ENCODE measurements around the gene KIAA0513.

The KIAA0513 gene

DNA sequence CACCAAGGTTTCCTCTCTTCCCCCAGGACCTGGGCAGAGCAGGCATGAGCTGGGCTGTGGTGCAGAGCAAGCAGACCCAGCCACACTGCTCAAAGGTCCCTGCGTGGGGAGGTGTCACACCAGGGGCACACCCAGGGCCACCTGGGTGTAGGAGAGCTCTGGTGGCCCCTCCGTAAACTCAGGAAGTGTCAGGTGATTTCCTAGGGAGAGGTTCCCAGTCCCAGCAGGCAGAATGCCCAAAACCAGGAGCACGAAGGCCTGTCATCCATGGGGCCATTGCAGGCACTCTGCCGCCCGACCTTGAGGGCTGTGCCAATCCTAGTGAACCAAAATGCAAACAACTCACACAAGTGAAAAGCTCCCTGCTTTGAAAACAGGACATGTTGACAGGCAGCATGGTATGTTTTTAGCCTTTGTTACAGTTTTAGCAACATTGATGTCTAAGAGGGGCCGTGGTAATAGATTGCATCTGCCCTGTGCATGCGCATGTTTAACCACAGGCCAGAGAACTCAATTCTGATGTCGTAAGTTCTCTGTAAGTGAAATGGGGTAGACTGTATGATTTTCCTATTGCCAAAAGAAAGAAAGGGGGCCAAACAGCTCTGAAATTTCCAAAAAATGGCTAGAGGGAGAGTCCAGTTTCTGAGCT lies 63.4 kb downstream of the KIAA0513 start:
- no peak for DNase-seq (ENCODE audit: low read depth)

DNA sequence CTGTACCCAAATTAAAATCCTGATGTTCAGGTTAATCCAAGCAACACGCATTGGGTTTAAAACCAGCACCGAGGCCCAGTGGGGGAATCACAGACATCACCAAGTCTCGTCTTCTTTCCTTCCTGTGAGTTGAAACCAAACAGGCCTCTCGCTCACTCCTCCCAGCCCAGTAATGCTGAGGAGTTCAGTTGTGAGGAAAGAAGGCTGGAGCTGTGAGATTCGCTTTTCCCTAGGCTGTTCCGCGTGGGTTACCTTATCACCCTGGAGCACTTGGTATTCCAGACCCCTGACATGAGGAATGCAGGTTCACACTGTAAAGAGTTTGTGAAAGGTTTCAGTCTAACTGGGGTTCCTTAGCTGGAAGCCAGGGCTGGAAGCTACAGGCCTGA lies 63.9 kb downstream of the KIAA0513 start:
- DNase-seq (ENCODE audit: low read depth) = no peak

DNA sequence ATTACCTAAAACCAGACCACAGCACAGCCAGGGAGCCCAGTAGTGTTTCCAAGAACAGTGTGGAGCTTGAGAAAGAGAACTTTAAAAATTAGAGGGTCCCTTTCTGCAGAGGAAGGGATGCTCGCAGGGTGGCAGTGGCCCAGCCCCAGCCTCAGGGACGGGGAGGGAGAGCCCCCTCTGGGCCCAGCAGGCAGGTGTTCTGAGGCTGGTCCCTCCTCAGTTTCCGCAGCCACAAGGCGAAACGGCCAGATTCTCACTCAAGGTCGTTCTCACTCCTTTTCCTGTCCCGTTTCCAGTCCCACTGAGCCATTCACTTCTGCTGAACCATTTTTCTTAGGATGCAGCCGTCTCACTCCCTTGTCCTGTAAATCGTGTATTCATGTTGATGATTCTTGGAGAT lies 64.7 kb downstream of the KIAA0513 start:
- no peak for DNase-seq (ENCODE audit: low read depth)

DNA sequence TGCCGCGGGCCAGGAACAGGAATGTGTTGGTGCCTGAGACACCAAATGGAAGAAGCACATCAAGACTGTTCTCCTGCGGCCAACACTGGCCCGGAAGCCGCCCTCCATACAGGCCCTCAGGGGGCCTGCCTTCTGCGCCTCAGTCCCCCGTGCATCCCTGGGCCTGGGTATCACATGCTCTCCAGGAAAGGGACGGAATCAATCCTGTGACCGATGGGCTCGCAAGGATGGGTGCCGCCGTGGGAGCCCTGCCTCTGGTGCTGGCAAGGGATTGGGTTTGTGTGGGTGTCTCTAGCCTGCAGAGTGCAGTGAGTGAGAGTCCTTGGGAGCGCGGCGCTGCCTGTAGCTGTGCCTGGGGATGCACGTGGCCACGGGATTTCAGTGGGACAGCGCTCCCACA lies 65.3 kb downstream of the KIAA0513 start:
- DNase-seq (ENCODE audit: low read depth) = no peak

DNA sequence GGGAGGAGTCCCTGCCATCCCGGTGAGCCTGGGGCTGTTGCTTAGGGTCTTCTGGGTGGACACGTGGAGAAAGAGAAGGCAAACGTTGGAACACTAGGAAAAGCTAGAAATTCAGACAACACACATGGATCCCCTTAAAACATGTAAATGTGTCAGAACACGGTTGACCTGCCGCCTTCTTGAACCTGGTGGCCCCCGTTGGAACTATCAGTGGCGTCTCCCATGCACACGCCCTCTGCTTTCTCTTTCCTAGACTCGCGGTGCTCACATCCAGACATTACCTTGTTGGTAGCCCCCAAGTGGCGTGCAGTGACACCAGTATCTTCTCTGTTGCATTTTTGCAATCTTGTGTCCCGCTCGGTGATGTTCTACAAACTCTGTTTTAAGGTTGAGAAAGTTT lies 66.1 kb downstream of the KIAA0513 start:
- no peak for DNase-seq (ENCODE audit: low read depth)

DNA sequence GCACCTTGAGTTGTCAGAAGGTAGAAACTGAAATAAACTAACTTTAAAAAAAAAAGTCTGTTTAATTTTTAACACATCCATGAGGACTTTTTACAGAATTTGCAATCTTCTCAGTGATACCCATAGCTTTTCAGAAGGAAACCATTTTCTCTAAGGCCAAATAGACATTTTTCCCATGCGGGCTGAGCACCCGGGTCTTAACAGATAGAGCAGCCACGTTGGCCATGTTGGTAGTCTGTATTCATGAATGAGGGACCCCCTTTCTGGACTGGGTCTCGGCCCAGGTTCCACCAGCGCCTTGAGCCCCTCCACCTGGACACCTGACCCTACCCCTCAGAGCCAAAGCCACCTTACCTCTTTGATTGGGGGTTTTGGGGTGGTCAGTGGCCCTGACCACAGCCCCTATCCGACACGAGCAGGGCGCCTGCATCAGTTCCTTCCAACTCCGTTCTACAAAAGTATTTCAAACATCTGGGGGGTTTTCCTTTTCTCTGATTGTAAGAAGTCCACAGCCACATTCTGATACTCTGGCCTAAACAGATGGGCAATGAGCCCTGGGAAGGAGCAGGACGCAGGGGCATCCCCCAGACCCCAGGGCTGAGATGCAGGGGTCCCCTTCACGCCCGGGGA lies 66.7 kb downstream of the KIAA0513 start:
- no peak for DNase-seq (ENCODE audit: low read depth)

DNA sequence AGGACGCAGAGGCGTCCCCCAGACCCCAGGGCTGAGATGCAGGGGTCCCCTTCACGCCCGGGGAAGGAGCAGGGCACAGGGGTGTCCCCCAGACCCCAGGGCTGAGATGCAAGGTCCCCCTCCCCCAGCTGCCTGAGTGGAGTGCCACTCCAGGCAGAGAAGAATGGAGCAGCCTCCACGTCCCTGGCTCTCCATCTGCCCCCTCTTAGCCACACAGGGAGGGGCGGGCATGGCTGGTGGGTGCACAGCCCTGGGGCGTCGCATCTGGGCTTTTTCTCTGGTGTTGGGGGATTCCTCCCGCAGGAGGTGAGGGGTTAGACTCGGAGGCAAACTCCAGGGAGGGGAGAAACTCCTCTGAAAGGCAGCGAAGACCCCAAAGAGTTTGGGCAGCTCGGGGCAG lies 67.2 kb downstream of the KIAA0513 start:
- no peak for DNase-seq (ENCODE audit: low read depth)

DNA sequence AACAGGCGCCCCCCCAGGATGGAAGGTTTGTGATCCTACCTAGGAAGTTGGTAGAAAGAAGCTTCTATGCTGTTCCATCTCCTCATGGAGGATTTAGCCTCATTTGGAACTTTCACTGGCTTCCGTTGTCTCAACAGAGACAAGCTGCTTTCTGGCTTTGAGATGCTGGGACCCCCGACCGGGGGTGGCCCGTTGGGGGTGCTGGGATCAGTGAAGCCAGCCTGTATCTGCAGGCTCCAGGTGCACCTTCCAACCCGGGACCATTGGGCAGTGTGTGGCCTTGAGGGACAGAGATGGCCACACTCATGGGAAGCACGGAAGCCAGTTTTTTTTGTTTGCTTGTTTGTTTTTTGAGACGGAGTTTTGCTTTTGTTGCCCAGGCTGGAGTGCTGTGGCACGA lies 69.3 kb downstream of the KIAA0513 start:
- DNase-seq (ENCODE audit: low read depth) = no peak

DNA sequence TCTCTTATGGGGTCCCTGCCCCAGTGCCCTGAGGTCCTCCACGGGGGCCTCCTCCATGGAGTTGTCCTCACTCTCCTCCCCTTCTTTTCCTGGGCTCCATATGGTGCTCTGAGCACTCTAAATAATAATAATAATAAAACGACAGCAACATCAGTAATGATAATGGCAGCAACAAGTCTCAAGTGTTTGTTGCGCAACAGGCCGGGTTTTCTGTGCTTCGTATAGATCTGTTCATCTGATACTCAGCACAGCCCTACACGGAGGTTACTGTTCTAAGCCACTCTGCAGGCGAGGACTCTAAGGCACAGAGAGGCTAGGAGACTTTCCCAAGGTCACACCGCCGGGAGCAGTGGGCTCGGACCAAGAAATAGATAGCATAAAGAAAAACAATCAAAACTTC lies 71.0 kb downstream of the KIAA0513 start:
- no peak for DNase-seq (ENCODE audit: low read depth)

DNA sequence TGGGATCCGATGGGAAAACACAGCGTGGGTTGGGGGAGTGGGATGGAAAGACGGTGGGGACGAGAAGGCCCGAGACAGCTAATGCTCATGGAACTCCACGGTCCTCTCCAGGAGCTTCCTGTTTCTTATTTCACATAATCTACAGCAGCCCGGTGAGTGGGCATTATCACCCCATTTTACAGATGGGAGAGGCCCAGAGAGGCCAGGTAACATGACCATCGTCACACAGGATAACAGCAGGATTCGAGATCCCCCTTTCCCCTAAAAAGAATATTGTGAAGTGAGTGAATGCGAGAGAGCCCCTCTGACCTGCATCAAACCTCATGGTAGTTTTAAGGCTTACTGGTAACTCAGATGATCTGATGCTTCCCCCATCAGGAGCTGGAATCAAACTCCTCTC lies 72.7 kb downstream of the KIAA0513 start:
- no peak for DNase-seq (ENCODE audit: low read depth)

DNA sequence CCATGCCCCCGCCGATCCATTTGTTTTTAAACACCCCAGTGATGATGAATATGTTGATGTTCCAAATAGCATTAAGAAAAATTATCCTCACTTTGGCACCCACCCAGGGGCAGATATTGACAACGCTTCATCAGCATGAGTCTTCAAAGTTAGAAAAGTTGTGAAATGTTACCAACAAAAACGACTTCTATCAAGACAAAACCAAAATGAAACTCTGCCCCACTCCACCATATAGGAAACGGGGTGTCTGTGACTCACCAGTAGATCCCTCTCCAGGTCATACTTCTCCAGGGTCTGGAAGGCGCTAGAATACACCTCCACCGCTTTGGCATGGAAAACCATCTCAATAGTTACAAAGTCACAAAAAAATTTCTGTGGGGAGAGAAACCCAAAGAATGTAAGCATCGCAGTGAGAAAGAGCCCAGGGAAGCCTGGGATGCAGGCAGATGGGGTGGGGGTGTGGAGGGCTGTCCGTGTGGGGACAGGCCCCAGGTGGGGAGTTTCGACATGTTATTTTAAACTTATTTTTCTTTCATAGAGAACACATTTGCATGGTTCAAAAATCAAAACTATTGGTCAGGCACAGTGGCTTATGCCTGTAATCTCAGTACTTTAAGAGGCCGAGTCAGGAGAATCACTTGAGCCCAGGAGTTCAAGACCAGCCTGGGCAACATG lies 74.5 kb downstream of the KIAA0513 start:
- no peak for DNase-seq (ENCODE audit: low read depth)

DNA sequence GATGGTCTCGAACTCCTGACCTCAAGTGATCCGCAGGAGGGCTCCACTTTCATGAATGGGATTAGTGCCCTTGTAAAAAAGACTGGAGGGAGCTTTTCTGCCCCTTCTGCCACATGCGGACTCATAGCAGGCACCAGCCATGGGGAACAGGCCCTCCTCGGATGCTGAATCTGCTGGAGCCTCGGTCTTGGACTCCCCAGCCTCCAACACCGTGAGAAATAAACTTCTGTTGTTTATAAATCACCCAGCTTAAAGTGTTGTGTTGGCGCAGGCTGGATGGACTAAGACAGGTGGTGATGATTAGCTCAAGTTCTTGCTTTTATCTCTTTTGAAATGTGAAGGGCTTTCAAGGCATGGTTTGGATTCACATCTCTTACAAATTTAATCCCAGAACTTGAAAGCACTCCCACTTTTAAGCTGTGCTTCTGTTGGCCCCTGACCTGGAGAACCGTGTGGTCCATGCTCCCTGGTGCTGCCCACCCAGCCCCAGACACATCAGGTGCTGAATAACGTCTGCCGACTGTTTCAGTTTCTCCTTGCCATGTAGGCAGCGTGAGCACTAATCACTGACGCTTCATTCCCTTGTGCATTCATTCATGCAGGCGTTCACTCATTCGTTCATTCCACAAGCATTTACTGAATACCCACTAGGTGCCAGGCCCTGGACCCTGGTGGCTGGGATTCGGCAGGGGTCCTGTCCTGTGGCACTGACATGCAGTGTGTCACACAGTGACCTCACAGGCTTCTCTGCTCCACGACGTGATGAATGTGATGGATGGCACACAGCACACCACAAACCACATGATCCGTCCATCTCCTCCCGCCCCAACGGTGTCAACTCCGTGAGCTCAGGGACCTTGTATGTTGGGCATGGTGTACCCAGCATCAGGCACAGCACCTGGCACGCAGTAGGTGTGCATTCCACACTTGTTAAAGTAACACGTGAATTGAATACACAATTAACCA lies 75.8 kb downstream of the KIAA0513 start:
- no peak for DNase-seq (ENCODE audit: low read depth)

DNA sequence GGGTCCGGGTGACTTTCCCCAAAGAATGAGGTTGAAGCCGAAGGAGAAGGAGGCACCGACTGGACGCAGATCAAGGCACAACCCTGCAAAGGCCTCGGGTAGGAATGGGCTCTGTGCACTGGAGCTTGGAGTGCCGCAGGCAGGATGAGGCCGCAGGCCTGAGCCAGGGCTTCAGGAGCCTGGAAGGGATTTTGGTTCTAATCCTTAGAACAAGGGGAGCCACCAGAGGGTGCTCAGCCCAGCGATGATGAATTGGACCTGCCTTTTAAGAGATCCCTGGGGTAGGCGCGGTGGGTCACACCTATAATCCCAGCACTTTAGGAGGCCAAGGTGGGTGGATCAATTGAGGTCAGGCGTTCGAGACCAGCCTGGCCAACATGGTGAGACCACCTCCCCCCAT lies 76.6 kb downstream of the KIAA0513 start:
- no peak for DNase-seq (ENCODE audit: low read depth)

DNA sequence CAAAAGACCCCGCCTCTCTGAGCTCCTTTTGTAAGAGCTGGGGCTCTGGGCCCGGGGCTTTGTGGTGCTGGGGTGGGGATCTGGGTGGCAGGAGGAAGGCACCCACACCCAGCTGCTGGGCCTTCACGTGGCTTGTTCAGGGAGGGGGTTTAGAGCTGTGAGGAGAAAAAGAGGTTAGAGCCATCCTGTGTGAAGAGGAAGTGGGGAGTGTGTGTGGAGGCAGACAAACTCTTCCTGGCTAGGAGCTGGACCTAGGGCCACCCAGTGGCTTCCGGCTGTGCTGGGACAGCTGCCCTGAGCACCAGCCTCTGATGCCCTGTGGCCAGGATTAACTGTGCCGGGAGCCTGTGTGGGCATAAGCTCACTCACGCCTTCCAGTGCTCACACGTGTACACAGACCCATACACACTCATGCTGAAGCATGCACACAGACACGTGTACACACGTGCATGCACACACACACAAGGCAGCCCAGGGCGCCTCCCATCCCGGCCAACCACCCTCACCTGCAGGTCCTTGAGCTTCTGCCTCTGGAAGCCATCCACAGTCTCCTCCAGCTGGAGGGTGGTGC lies 77.3 kb downstream of the KIAA0513 start:
- DNase-seq (ENCODE audit: low read depth) = no peak

DNA sequence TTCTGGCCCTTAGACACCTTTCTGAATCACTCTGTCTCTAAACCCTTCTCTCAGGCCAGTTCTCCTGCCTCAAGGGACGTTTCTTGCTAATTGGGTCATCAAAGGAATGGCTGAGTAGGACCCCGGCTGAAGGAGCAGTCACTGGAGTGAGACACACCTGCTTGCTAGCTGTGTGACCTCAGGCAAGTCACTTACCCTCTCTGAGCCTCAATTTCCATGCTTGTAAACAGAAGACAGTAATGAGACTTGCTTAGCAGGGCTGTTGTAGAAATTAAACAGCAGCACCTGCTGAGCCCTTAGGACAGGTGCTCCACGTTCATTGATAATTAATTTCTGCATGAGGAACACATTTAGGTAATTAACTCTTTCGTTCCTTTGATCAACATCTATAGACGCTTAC lies 77.9 kb downstream of the KIAA0513 start:
- DNase-seq (ENCODE audit: low read depth) = no peak

DNA sequence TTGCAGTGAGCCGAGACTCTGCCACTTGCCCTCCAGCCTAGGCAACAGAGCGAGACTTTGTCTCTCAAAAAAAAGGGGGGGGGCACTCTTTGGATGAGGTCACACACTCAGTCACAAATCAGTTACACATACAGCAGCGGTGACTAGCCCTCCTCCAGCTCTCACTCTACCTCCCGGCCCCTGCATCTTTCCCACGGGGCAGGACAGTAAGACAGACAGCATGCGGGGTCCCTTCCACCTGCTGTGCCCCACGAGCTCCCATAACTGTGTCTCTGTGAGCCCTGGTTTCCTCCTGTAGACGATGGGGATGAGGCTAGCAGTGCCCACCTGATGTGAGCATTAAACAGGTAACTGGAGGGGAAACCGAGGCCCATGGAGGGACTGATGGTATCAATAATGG lies 79.5 kb downstream of the KIAA0513 start:
- no peak for DNase-seq (ENCODE audit: low read depth)

DNA sequence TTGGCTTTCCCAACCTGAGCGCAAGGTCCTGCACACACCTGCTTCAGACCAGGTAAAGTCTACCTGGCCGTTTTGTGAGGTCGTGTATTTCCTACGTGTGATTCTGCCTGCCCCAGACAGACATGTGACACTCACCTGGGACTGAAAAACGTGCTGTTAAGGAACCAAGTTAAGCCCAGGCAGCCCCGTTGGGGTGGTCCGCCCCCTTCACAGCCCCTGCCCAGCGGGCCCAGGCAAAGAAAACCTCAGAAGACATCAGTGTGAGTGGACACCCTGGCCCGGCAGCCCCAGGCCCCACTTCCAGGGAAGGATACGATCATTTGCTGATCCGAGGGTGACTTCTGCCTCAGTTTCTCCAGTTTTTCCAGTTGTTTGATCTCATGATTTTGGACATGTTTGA lies 79.9 kb downstream of the KIAA0513 start:
- DNase-seq (ENCODE audit: low read depth) = no peak

DNA sequence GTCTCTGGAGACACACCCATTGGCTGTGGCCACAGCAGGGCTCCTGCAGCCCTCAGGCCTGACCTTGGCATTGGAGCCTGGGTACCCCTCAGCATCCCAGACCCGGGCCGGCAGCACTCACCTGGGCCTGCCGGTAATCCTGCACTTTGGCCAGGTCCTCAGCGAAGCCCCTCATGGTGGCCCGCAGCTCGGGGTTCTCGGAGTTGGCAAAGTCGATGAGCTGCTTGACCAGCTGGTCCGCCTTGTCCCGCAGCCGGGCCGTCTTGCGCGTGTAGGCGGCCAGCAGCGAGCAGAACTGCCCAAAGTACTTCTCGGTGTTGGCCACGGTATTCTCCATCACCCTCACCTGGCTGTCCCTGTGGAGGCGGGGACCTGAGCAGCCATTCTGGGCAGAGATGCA lies 82.5 kb downstream of the KIAA0513 start:
- no peak for DNase-seq (ENCODE audit: low read depth)

DNA sequence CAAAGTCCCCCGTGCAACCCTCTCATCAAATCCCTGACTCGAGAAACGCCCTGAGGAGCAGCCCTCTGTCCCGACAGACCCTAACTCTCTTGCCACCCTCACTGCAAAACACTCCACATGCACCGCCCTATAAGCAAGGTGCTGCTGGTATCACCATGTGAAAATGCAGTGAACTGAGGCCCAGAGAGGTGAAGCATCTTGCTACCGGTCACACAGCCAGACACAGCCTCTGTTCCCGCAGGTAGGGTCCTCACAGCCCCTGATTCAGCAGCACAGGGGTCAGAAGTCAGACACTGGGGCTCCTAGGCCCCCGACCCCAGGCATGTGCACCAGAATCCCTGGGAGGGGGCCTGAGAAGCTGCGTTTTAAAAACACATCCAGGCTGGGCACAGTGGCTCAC lies 83.6 kb downstream of the KIAA0513 start:
- DNase-seq (ENCODE audit: low read depth) = no peak

DNA sequence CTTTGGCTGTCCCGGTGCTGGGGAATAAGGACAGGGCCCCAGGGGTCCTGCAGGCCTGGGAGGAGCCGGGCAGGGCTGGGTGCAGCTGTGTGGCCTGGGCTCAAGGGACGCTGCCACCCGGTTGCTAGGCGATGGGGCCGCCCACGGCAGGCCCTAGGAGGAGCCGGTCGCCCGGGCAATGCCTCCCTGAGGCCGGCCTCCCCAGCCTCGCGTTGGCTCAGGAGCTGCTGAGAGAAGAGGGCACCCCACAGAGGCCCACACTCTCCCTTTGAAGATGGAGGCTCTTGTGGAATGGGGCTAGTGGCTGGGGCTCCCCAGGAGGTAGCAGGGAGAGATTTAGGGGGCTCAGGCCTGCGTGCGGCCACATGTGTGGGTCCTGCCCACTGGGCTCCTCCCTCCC lies 84.8 kb downstream of the KIAA0513 start, which contains the start of gene CIBAR2:
Gene CIBAR2 (minus strand): TSS at position 109 of the 400 bp plus-strand sequence. CDS start 120 bp downstream, outside the sequence.
- no peak for DNase-seq (ENCODE audit: low read depth)

DNA sequence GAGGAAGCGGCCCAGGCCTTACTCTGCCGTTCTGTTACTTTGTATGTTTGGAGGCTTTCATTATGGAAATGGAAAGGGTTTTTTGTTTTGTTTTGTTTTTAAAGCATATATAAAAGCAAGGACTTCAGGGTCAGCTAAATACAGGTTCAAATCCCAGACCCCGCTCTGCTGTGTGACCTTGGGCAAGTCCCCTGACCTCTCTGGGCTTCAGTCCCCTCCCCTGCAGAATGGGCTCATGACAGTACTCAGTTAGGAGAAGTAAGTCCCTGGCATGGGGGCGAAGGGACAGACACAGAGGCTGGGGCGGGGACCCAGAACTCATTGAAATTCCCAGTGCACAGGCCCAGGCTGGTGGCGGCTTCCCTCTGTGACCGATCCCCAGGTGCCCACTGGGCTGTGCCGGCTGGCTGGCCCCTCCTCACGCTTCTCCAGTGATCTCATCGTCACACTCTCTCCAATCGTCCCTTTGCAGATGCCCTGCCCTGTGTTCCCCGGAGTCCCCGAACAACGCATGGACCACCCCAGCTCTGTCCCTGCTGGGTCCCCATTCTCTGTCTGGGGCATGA lies 85.7 kb downstream of the KIAA0513 start:
- DNase-seq (ENCODE audit: low read depth) = no peak

DNA sequence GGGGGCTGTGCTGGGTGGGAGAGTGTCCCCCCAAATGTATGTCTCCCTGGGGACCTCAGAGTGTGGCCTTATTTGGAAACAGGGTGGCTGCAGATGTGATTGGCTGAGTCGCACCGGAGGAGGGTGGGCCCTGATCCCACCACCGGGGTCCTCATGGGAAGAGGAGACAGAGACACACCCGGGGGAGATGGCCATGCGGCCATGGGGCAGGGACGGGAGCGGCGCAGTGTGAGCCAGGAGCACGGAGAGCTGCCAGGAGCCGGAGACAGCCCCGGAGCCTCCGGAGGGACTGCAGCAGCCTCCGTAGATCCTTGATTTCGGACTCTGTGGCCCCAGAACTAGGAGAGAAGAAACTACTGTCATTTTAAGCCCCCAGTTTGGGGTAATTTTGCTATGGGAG lies 86.3 kb downstream of the KIAA0513 start:
- DNase-seq (ENCODE audit: low read depth) = no peak

Measured in activated T-cell treated with anti-CD3 and anti-CD28 coated beads for 48 hours (primary cell).